ENCODE measurements around the gene MKKS.

GRCh38 chr20:10402938-10403608 lies 30.9 kb downstream of the MKKS start:
- TF ChIP-seq, protein P1, sequence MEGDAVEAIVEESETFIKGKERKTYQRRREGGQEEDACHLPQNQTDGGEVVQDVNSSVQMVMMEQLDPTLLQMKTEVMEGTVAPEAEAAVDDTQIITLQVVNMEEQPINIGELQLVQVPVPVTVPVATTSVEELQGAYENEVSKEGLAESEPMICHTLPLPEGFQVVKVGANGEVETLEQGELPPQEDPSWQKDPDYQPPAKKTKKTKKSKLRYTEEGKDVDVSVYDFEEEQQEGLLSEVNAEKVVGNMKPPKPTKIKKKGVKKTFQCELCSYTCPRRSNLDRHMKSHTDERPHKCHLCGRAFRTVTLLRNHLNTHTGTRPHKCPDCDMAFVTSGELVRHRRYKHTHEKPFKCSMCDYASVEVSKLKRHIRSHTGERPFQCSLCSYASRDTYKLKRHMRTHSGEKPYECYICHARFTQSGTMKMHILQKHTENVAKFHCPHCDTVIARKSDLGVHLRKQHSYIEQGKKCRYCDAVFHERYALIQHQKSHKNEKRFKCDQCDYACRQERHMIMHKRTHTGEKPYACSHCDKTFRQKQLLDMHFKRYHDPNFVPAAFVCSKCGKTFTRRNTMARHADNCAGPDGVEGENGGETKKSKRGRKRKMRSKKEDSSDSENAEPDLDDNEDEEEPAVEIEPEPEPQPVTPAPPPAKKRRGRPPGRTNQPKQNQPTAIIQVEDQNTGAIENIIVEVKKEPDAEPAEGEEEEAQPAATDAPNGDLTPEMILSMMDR (conservative IDR thresholded peaks at IDR 0.05; ENCODE audit: low read length) = no peak
- no peak for TF ChIP-seq EZH2phosphoT487 (IDR thresholded peaks at IDR 0.05; ENCODE audit: borderline replicate concordance)
